ENCODE results near the gene RUNX2.

The RUNX2 gene

DNA sequence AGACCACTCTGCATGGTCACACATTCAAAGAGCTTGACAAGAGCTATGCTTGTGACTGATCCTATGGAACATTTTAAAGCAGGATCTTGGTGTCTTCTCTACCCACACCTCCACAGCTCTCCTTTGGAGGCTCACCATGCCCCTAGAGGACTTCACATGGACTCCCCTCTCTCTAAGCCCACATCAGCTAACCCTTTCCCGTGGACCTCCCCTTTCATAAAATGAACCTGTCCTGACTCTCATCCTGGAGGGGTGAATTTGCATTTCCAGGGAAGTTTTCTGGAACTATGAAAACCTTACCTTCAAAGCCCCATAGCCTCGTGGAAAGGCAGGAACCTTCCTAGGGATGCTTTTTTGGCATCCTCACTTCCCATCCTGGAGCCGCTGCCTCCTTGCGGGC is 234.0 kb downstream of the RUNX2 start:
- TF ChIP-seq, protein P1, sequence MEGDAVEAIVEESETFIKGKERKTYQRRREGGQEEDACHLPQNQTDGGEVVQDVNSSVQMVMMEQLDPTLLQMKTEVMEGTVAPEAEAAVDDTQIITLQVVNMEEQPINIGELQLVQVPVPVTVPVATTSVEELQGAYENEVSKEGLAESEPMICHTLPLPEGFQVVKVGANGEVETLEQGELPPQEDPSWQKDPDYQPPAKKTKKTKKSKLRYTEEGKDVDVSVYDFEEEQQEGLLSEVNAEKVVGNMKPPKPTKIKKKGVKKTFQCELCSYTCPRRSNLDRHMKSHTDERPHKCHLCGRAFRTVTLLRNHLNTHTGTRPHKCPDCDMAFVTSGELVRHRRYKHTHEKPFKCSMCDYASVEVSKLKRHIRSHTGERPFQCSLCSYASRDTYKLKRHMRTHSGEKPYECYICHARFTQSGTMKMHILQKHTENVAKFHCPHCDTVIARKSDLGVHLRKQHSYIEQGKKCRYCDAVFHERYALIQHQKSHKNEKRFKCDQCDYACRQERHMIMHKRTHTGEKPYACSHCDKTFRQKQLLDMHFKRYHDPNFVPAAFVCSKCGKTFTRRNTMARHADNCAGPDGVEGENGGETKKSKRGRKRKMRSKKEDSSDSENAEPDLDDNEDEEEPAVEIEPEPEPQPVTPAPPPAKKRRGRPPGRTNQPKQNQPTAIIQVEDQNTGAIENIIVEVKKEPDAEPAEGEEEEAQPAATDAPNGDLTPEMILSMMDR (IDR thresholded peaks at IDR 0.05; ENCODE audit: low read depth, low read length, missing control alignments): no peak
- in situ Hi-C loops (cut with HindIII; ENCODE audit: low pct_ligation_motif_present, low sequenced_read_pairs): no loop called here
- no peaks in the 10 kb centered on the region for H3K27me3 ChIP-seq (replicated peaks)
- H3K4me3 ChIP-seq (ENCODE audit: low read depth, low read length): no peak overlapping the region
- no peaks in the 10 kb centered on the region for H3K36me3 ChIP-seq (replicated peaks)
- H3K27ac ChIP-seq: no peak overlapping the region
- DNase-seq: no peak

- no peaks in the 10 kb centered on the region for H3K27me3 ChIP-seq (replicated peaks)
- in situ Hi-C loops (cut with HindIII; ENCODE audit: low pct_ligation_motif_present, low sequenced_read_pairs): no loop called here
- DNase-seq: no peak
- TF ChIP-seq, protein P1 (IDR thresholded peaks at IDR 0.05; ENCODE audit: low read depth, low read length, missing control alignments): no peak
- no peaks in the 10 kb centered on the region for H3K36me3 ChIP-seq (replicated peaks)
- H3K27ac ChIP-seq: no peak overlapping the region
- no peak overlapping the region for H3K4me3 ChIP-seq (ENCODE audit: low read depth, low read length)
These were observed 234.9 kb downstream of the RUNX2 start for GRCh38 chr6:45563041-45563440.

GRCh38 chr6:45563844-45564243 is 235.7 kb downstream of the RUNX2 start:
- Histone ChIP-seq H3K36me3 (replicated peaks) (no peaks in the 10 kb centered on the region), H3K4me3 (ENCODE audit: low read depth, low read length) (no peak overlapping the region), H3K27ac (no peak overlapping the region), H3K27me3 (replicated peaks) (no peaks in the 10 kb centered on the region)
- in situ Hi-C loops (cut with HindIII; ENCODE audit: low pct_ligation_motif_present, low sequenced_read_pairs): no loop called here
- DNase-seq: no peak
- TF ChIP-seq, protein P1 (IDR thresholded peaks at IDR 0.05; ENCODE audit: low read depth, low read length, missing control alignments): no peak

GRCh38 chr6:45566882-45567281 is 238.8 kb downstream of the RUNX2 start:
- TF ChIP-seq, protein P1 (IDR thresholded peaks at IDR 0.05; ENCODE audit: low read depth, low read length, missing control alignments): no peak
- H3K27ac ChIP-seq: no peak overlapping the region
- H3K4me3 ChIP-seq (ENCODE audit: low read depth, low read length): no peak overlapping the region
- in situ Hi-C loops (cut with HindIII; ENCODE audit: low pct_ligation_motif_present, low sequenced_read_pairs): no loop called here
- no peak for DNase-seq
- no peaks in the 10 kb centered on the region for H3K36me3 ChIP-seq (replicated peaks)
- no peaks in the 10 kb centered on the region for H3K27me3 ChIP-seq (replicated peaks)

- DNase-seq: no peak
- no peak overlapping the region for H3K4me3 ChIP-seq (ENCODE audit: low read depth, low read length)
- no peaks in the 10 kb centered on the region for H3K36me3 ChIP-seq (replicated peaks)
- H3K27ac ChIP-seq: no peak overlapping the region
- in situ Hi-C loops (cut with HindIII; ENCODE audit: low pct_ligation_motif_present, low sequenced_read_pairs): no loop called here
- H3K27me3 ChIP-seq (replicated peaks): no peaks in the 10 kb centered on the region
- TF ChIP-seq, protein P1 (IDR thresholded peaks at IDR 0.05; ENCODE audit: low read depth, low read length, missing control alignments): no peak
These were observed 239.7 kb downstream of the RUNX2 start for GRCh38 chr6:45567879-45568278.

DNA sequence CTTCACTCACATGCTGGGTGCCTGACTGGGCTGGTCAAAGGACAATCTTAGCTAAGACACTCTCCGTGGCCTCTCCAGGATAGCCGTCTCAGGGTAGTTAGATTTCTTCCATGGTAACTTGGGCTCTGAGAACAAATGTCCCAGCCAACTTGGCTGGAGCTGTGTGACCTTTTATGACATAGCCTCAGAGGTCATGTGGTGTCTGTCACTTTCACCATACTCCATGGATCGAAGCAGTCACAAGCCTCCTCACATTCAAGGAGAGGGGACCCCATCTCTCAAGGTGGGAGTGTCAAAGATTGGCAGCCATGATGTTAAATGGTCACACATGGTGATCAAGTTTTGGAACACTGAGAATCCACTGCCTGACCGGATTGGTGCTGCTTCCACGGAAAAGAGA is 240.5 kb downstream of the RUNX2 start:
- Histone ChIP-seq H3K27me3 (replicated peaks) (no peaks in the 10 kb centered on the region), H3K4me3 (ENCODE audit: low read depth, low read length) (no peak overlapping the region), H3K27ac (no peak overlapping the region), H3K36me3 (replicated peaks) (no peaks in the 10 kb centered on the region)
- in situ Hi-C loops (cut with HindIII; ENCODE audit: low pct_ligation_motif_present, low sequenced_read_pairs): no loop called here
- no peak for DNase-seq
- TF ChIP-seq, protein P1 (IDR thresholded peaks at IDR 0.05; ENCODE audit: low read depth, low read length, missing control alignments): no peak
